Measurements from ENCODE around the gene SHMT2. TPM values are rescaled to one million over a fixed set of nuclear protein-coding genes. Genes with fewer than 3 reads are reported as not detected.

Gene SHMT2
- total and polyA plus RNA-seq, 2 donors (not counting 3 experiments of a cell fraction or from before 2014, with no cell fraction given) = 155 to 243 TPM

GRCh38 chr12:57242691-57243454 is 13.4 kb downstream of the SHMT2 start:
- TF ChIP-seq CTCF (IDR thresholded peaks at IDR 0.05; ENCODE audit: extremely low read depth in 1 of 2, insufficient read depth in 1 of 2, low read depth in 1 of 2, low read length in 2 of 2) (peak; percentile 54 to 88), EZH2 (IDR thresholded peaks at IDR 0.05; ENCODE audit: borderline replicate concordance, low read depth, low read length, severe bottlenecking) (no peak), FOS (IDR thresholded peaks at IDR 0.05; ENCODE audit: borderline replicate concordance, insufficient read depth, low read length) (no peak), MYC (IDR thresholded peaks at IDR 0.05; ENCODE audit: low read depth, low read length) (no peak), POLR2AphosphoS5 (IDR thresholded peaks at IDR 0.05; ENCODE audit: insufficient read depth, low read depth, low read length) (no peak), POLR2A (IDR thresholded peaks at IDR 0.05; ENCODE audit: low read depth, low read length) (no peak), GATA2 (IDR thresholded peaks at IDR 0.05; ENCODE audit: insufficient read depth, insufficient read length, low read depth, low read length) (no peak), MAX (IDR thresholded peaks at IDR 0.05; ENCODE audit: insufficient read depth, insufficient read length) (no peak), JUN (IDR thresholded peaks at IDR 0.05; ENCODE audit: borderline replicate concordance, insufficient read depth, insufficient read length, low read depth) (no peak)
- H3K79me2 ChIP-seq (ENCODE audit: control insufficient read depth, insufficient read depth, low read length) = no peaks in the 10 kb centered on the region
- H4K20me1 ChIP-seq (replicated peaks; ENCODE audit: control insufficient read depth, extremely low read depth, insufficient read depth, low read length) = no peaks in the 10 kb centered on the region
- H3K9ac ChIP-seq (replicated peaks; ENCODE audit: extremely low read depth, insufficient read depth, low read length) = no peak overlapping the region
- peak; percentile 53 for DNase-seq (ENCODE audit: low read depth, low spot score)
- intact Hi-C loops (cut with micrococcal nuclease) = loop anchor here (1.0 to 5.0 kb wide), 3 partner anchors 30 to 131 kb away; partner anchors contain the start of genes LRP1 and STAT6
- peak overlapping the region; percentile 22 for H2AFZ ChIP-seq (ENCODE audit: low read depth, low read length)
- H3K9me3 ChIP-seq (replicated peaks; ENCODE audit: control insufficient read depth, insufficient read depth, low read length) = no peaks in the 10 kb centered on the region
- no peak overlapping the region for H3K27ac ChIP-seq (ENCODE audit: insufficient read depth, low read depth, low read length)
- H3K9me1 ChIP-seq (replicated peaks; ENCODE audit: control insufficient read depth, extremely low read depth, insufficient read depth, low read length) = no peaks in the 10 kb centered on the region
- peaks cover 28% of the 10 kb centered on the region for H3K4me1 ChIP-seq (ENCODE audit: control insufficient read depth, extremely low read depth, insufficient read depth, low read length)
- H3K4me2 ChIP-seq (ENCODE audit: insufficient read depth, low read length) = peak overlapping the region; percentile 59
- ChIA-PET CTCF (interaction anchor here (0.7 to 10.7 kb wide), 35 partner anchors 9 to 1596 kb away, joined by 3 to 214 read pairs (median 5); partner anchors contain the start of genes ARHGEF25, GLI1, INHBE and NXPH4), POLR2A (interaction anchor here (0.9 to 1.5 kb wide), 2 partner anchors 13 to 29 kb away, joined by 3 to 4 read pairs; partner anchors contain the start of gene SHMT2)
- dilution Hi-C loops (cut with MboI; ENCODE audit: extremely low pct_ligation_motif_present, low sequenced_read_pairs) = no loop called here
- H3K36me3 ChIP-seq (ENCODE audit: control insufficient read depth in 2 of 2, extremely low read depth in 1 of 2, insufficient read depth in 2 of 2, low read length in 2 of 2) = no peaks in the 10 kb centered on the region
- H3K4me3 ChIP-seq (replicated peaks in 1 of 3; ENCODE audit: insufficient read depth in 1 of 3, low read depth in 1 of 3, low read length in 3 of 3) = peak overlapping the region in 2 of 3 experiments; percentile 26
- no TSS peak for BruUV-seq (replicated peaks)
- H3K27me3 ChIP-seq (ENCODE audit: control insufficient read depth in 2 of 2, insufficient read depth in 2 of 2, low read length in 2 of 2) = peaks cover 42% of the 10 kb centered on the region in 2 experiments
- peak; percentile 42 for FAIRE-seq
